GM20431 (cell line): Measurements from ENCODE around the gene DUSP22.
"Not testable (repeated sequence)": the region's sequence is repeated elsewhere in the genome, so short reads cannot be mapped to it uniquely, and the experiment has no call there.

Experiments used
- in situ Hi-C: fragments of 300-500 bp; cut with MseI, MboI; formaldehyde crosslinking; loops from one replicate; pipeline ENCODE4 v1.15.0; 2020; ENCODE audit warnings: low sequenced_read_pairs; ENCODE audit not compliant: unreplicated experiment

The DUSP22 gene

GRCh38 chr6:321536-322258 lies 29.4 kb downstream of the DUSP22 start:
- in situ Hi-C loops = no loop called here

GRCh38 chr6:322259-322930 lies 30.1 kb downstream of the DUSP22 start:
- in situ Hi-C loops = no loop called here

- in situ Hi-C loops = no loop called here
These were observed 30.8 kb downstream of the DUSP22 start for GRCh38 chr6:322940-323729.

- in situ Hi-C loops = no loop called here
These were observed 31.4 kb downstream of the DUSP22 start for GRCh38 chr6:323730-324088.

- in situ Hi-C loops = no loop called here
These were observed 31.9 kb downstream of the DUSP22 start for GRCh38 chr6:324116-324728.

GRCh38 chr6:324729-325125 lies 32.4 kb downstream of the DUSP22 start:
- in situ Hi-C loops = no loop called here

- in situ Hi-C loops = not testable (repeated sequence)
These were observed 33.0 kb downstream of the DUSP22 start for GRCh38 chr6:325161-325860.

- in situ Hi-C loops = not testable (repeated sequence)
These were observed 33.8 kb downstream of the DUSP22 start for GRCh38 chr6:326066-326465.

GRCh38 chr6:326896-327537 lies 34.7 kb downstream of the DUSP22 start:
- in situ Hi-C loops = no loop called here

GRCh38 chr6:327538-328116 lies 35.3 kb downstream of the DUSP22 start:
- in situ Hi-C loops = no loop called here

GRCh38 chr6:328136-328670 lies 35.9 kb downstream of the DUSP22 start:
- in situ Hi-C loops = no loop called here

- in situ Hi-C loops = no loop called here
These were observed 36.6 kb downstream of the DUSP22 start for GRCh38 chr6:328924-329323.

GRCh38 chr6:329888-330691 lies 37.8 kb downstream of the DUSP22 start:
- in situ Hi-C loops = no loop called here

GRCh38 chr6:330948-331347 lies 38.7 kb downstream of the DUSP22 start:
- in situ Hi-C loops = no loop called here

GRCh38 chr6:331622-332521 lies 39.6 kb downstream of the DUSP22 start:
- in situ Hi-C loops = no loop called here

- in situ Hi-C loops = no loop called here
These were observed 40.4 kb downstream of the DUSP22 start for GRCh38 chr6:332671-333070.

GRCh38 chr6:333379-334002 lies 41.2 kb downstream of the DUSP22 start:
- in situ Hi-C loops = no loop called here
